Islet precursor cell (in vitro differentiated cells): Measurements from ENCODE around the gene DHX29.
A peak's percentile ranks its signal among the peaks of the same experiment; 100 is the strongest.

Experiments
- DNase-seq: peaks from one replicate; pipeline ENCODE4 v3.0.0-alpha.2; 2018

The DHX29 gene

GRCh38 chr5:55231919-55232270, 75.6 kb downstream of the DHX29 start:
- no peak for DNase-seq

GRCh38 chr5:55231029-55231918, 76.2 kb downstream of the DHX29 start:
- DNase-seq = peak; percentile 79

GRCh38 chr5:55230086-55230629, 77.3 kb downstream of the DHX29 start:
- DNase-seq = peak; percentile 7

GRCh38 chr5:55227664-55228430, 79.6 kb downstream of the DHX29 start:
- no peak for DNase-seq

GRCh38 chr5:55226934-55227663, 80.4 kb downstream of the DHX29 start, which contains the start of gene MCIDAS:
TSS of gene MCIDAS (minus strand) at chr5:55227315. CDS start at chr5:55227138, 177 bp downstream.
- DNase-seq = peak; percentile 81

GRCh38 chr5:55226027-55226933, 81.2 kb downstream of the DHX29 start:
- peak; percentile 90 for DNase-seq

- DNase-seq = no peak
These were observed 82.1 kb downstream of the DHX29 start for GRCh38 chr5:55225346-55225745.

- DNase-seq = peak; percentile 9
These were observed 83.7 kb downstream of the DHX29 start for GRCh38 chr5:55223812-55224240.

GRCh38 chr5:55222985-55223811, 84.3 kb downstream of the DHX29 start:
- DNase-seq = peak; percentile 69

GRCh38 chr5:55222092-55222984, 85.2 kb downstream of the DHX29 start:
- no peak for DNase-seq

GRCh38 chr5:55220433-55221185, 86.9 kb downstream of the DHX29 start:
- DNase-seq = peak; percentile 82

GRCh38 chr5:55219770-55220169, 87.7 kb downstream of the DHX29 start:
- DNase-seq = no peak

GRCh38 chr5:55218967-55219366, 88.5 kb downstream of the DHX29 start:
- DNase-seq = peak; percentile 63

- no peak for DNase-seq
These were observed 96.2 kb downstream of the DHX29 start for GRCh38 chr5:55211184-55211874.
